Naive B cell (primary cell): Measurements from ENCODE around the gene FAM13C. TPM values are rescaled to one million over a fixed set of nuclear protein-coding genes. Genes with fewer than 3 reads are reported as not detected.
"Not testable (repeated sequence)": the region's sequence is repeated elsewhere in the genome, so short reads cannot be mapped to it uniquely, and the experiment has no call there.

Experiments used
- ATAC-seq, 2 donors: fragments of 150-1000 bp; cut with Tn5 transposase; 2 replicates each; pipeline ENCODE4 v1.10.0; 2021; ENCODE audit warnings: low read depth in 2 of 2, mild to moderate bottlenecking in 2 of 2, moderate library complexity in 2 of 2
- DNase-seq: peaks from one replicate; pipeline ENCODE4 v3.0.0; 2022
- H3K27ac Mint-ChIP-seq, 6 donors: one replicate each; pipeline ENCODE4 v1.8.0; 2020 to 2022; ENCODE audit warnings: mild to moderate bottlenecking in 6 of 6, mixed read lengths in 6 of 6, moderate library complexity in 5 of 6, inconsistent platforms in 2 of 6
- H3K27me3 Mint-ChIP-seq, 3 donors: one replicate each; pipeline ENCODE4 v1.8.0; 2021 to 2022; ENCODE audit warnings: mixed read lengths in 3 of 3, mild to moderate bottlenecking in 1 of 3
- H3K36me3 Mint-ChIP-seq, 2 donors: one replicate each; pipeline ENCODE4 v1.8.0; 2020 to 2022; ENCODE audit warnings: mixed read lengths in 2 of 2, inconsistent platforms in 1 of 2, mild to moderate bottlenecking in 1 of 2
- H3K4me1 Mint-ChIP-seq, 3 donors: one replicate each; pipeline ENCODE4 v1.8.0; 2020 to 2022; ENCODE audit warnings: mixed read lengths in 3 of 3, inconsistent platforms in 1 of 3, mild to moderate bottlenecking in 1 of 3, moderate library complexity in 1 of 3
- H3K4me3 Mint-ChIP-seq, 8 donors: one replicate each; pipeline ENCODE4 v1.8.0; 2020 to 2022; ENCODE audit warnings: mild to moderate bottlenecking in 8 of 8, mixed read lengths in 8 of 8, moderate library complexity in 8 of 8, inconsistent platforms in 2 of 8
- H3K9me3 Mint-ChIP-seq, 7 donors: one replicate each; pipeline ENCODE4 v1.8.0; 2020 to 2022; ENCODE audit warnings: mixed read lengths in 7 of 7, mild to moderate bottlenecking in 5 of 7, inconsistent platforms in 2 of 7, moderate library complexity in 1 of 7
- polyA plus RNA-seq, 6 donors: library from polyadenylated mRNA; unstranded; fragments of 300-500 nt; fragmentation: Illumina TruSeq; gene quantifications; one replicate each; pipeline ENCODE4 v1.2.3, GENCODE V29; 2021; ENCODE audit warnings: low read depth in 6 of 6

Gene FAM13C
- not detected for polyA plus RNA-seq

GRCh38 chr10:59362144-59362958, at the start of gene FAM13C:
Gene FAM13C (minus strand): TSS chr10:59362549. CDS start chr10:59362460, 89 bp downstream.
- Mint-ChIP-seq H3K9me3 (no peaks in the 10 kb centered on the region), H3K4me3 (peak within 1 kb of the TSS in 5 of 8 donors; percentile 15 to 77 (median 47)), H3K36me3 (no peaks in the 10 kb centered on the region), H3K27me3 (peaks cover 35 to 38% (median 36%) of the 10 kb centered on the region in 3 donors), H3K27ac (no peak within 1 kb of the TSS), H3K4me1 (peaks cover 0 to 12% (median 3%) of the 10 kb centered on the region in 3 donors)
- ATAC-seq (peak in 1 of 2 donors; percentile 16), DNase-seq (no peak)

DNA sequence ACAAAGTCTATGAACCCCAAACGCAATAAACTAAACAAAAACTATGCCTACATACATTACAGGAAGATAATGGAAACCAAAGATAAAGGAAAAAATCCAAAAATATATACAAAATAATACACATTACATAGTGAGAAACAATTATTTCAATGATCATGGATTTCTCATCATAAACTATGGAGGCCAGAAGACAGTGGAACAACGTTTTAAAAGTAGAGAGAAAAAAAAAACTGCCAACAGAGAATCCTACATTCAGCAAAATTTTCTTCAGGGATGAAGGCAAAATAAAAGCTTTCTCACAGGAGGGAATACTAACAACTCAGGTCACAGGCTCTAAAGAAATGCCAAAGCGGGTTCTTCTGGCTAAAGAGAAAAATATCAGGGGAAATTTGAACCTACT, 42.9 kb upstream of the FAM13C start:
- Mint-ChIP-seq H3K9me3 (peaks cover 2 to 26% (median 9%) of the 10 kb centered on the region in 7 donors), H3K4me3 (no peak overlapping the region)

DNA sequence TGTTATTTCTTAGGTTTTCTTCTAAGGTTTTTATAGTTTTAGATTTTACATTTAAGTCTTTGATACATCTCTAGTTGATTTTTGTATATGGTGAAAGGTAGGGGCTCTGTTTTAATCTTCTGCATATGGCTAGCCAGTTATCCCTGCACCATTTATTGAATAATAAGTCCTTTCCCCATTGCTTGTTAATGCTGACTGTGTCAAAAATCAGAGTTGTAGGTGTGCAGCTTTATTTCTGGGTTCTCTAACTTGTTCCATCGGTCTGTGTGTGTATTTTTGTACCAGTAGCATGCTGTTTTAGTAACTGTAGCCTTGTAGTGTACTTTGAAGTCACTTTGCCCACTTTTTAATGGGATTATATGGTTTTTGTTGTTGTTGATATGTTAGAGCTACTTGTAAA, 37.9 kb upstream of the FAM13C start:
- H3K4me1 Mint-ChIP-seq: no peaks in the 10 kb centered on the region
- no peak for ATAC-seq
- no peak overlapping the region for H3K4me3 Mint-ChIP-seq
- no peak for DNase-seq
- no peaks in the 10 kb centered on the region for H3K36me3 Mint-ChIP-seq
- H3K27me3 Mint-ChIP-seq: no peaks in the 10 kb centered on the region
- H3K9me3 Mint-ChIP-seq: peaks cover 4 to 17% (median 9%) of the 10 kb centered on the region in 7 donors
- H3K27ac Mint-ChIP-seq: no peak overlapping the region

More for the DNA sequence above, 42.9 kb upstream of the FAM13C start:
- no peaks in the 10 kb centered on the region for H3K36me3 Mint-ChIP-seq
- H3K27ac Mint-ChIP-seq: no peak overlapping the region
- no peaks in the 10 kb centered on the region for H3K27me3 Mint-ChIP-seq
- ATAC-seq (no peak), DNase-seq (no peak)
- no peaks in the 10 kb centered on the region for H3K4me1 Mint-ChIP-seq

- H3K4me1 Mint-ChIP-seq, H3K36me3 Mint-ChIP-seq, H3K27me3 Mint-ChIP-seq, ATAC-seq, H3K27ac Mint-ChIP-seq, H3K4me3 Mint-ChIP-seq, DNase-seq: not testable (repeated sequence)
- H3K9me3 Mint-ChIP-seq: peaks cover 4 to 12% (median 8%) of the 10 kb centered on the region in 7 donors
Observed at GRCh38 chr10:59399329-59399728, 37.0 kb upstream of the FAM13C start.

DNA sequence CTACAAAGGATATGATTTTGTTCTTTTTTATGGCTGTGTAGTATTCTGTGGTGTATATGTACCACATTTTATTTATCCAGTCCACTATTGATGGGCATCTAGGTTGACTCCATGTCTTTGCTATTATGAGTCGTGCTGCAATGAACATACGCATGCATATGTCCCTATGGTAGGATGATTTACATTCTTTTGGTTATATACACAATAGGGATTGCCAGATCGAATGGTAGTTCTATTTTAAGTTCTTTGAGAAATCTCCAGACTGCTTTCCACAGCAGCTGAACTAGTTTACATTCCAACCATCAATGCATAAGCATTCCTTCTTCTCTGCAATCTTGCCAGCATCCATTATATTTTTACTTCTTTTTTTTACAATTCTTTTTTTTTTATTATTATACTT, 35.6 kb upstream of the FAM13C start:
- ATAC-seq (no peak), DNase-seq (no peak)
- H3K36me3 Mint-ChIP-seq: no peaks in the 10 kb centered on the region
- no peak overlapping the region for H3K4me3 Mint-ChIP-seq
- H3K9me3 Mint-ChIP-seq: peaks cover 4 to 12% (median 8%) of the 10 kb centered on the region in 7 donors
- H3K27me3 Mint-ChIP-seq: no peaks in the 10 kb centered on the region
- no peak overlapping the region for H3K27ac Mint-ChIP-seq
- no peaks in the 10 kb centered on the region for H3K4me1 Mint-ChIP-seq

DNA sequence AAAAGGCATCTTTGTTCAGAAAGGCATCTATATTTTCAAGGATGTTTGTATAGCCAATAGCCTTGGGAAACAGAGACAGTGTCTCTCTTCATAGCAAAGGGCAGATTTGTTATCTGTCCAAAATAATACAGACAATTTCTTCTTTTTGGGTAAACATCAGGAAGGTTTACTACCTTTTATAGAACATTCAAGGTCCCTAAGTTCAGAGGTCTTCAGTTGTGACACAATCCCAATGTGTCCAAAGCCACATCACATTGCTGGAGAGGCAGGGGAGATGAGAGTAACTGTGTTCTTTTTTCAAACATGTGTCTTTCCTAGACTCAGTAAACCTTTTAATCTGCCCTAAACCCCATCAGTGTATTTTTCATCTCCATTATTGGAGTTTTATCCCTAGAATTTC, 33.6 kb upstream of the FAM13C start:
- peaks cover 2 to 12% (median 7%) of the 10 kb centered on the region in 7 donors for H3K9me3 Mint-ChIP-seq
- ATAC-seq (no peak), DNase-seq (no peak)
- H3K27me3 Mint-ChIP-seq: no peaks in the 10 kb centered on the region
- H3K27ac Mint-ChIP-seq: no peak overlapping the region
- no peak overlapping the region for H3K4me3 Mint-ChIP-seq
- H3K4me1 Mint-ChIP-seq: no peaks in the 10 kb centered on the region
- H3K36me3 Mint-ChIP-seq: no peaks in the 10 kb centered on the region

GRCh38 chr10:59393349-59393748, 31.0 kb upstream of the FAM13C start:
- H3K36me3 Mint-ChIP-seq: no peaks in the 10 kb centered on the region
- ATAC-seq (no peak), DNase-seq (no peak)
- H3K9me3 Mint-ChIP-seq: peaks cover 0 to 5% (median 2%) of the 10 kb centered on the region in 7 donors
- H3K27me3 Mint-ChIP-seq: no peaks in the 10 kb centered on the region
- no peak overlapping the region for H3K4me3 Mint-ChIP-seq
- no peak overlapping the region for H3K27ac Mint-ChIP-seq
- no peaks in the 10 kb centered on the region for H3K4me1 Mint-ChIP-seq

DNA sequence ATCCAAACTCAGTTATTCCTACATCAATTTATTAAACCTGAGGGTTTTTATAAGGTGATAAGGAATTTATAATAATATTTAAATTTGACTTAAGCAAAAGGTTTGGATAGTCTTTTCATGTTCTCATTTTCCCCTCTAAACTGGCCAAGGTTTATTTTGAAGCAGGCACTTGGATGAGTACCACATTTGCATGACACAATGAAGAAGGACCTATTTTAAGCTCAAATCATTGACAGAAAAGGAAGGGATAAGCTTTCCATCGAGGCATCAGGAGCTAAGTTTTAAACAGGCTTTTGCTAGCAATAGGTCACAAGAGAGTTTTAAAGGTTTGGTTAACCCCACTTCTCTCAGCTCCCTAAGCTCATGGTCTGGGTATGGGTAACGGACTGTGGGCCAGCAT, 28.7 kb upstream of the FAM13C start:
- no peaks in the 10 kb centered on the region for H3K9me3 Mint-ChIP-seq
- H3K4me1 Mint-ChIP-seq: no peaks in the 10 kb centered on the region
- H3K27ac Mint-ChIP-seq: no peak overlapping the region
- H3K4me3 Mint-ChIP-seq: no peak overlapping the region
- no peaks in the 10 kb centered on the region for H3K27me3 Mint-ChIP-seq
- ATAC-seq (no peak), DNase-seq (no peak)
- no peaks in the 10 kb centered on the region for H3K36me3 Mint-ChIP-seq

- ATAC-seq (no peak), DNase-seq (no peak)
- H3K27ac Mint-ChIP-seq: no peak overlapping the region
- H3K4me3 Mint-ChIP-seq: no peak overlapping the region
- H3K27me3 Mint-ChIP-seq: peaks cover 0 to 4% (median 0%) of the 10 kb centered on the region in 3 donors
- no peaks in the 10 kb centered on the region for H3K36me3 Mint-ChIP-seq
- peaks cover 0 to 5% (median 0%) of the 10 kb centered on the region in 7 donors for H3K9me3 Mint-ChIP-seq
- no peaks in the 10 kb centered on the region for H3K4me1 Mint-ChIP-seq
Observed at GRCh38 chr10:59388671-59388976, 26.3 kb upstream of the FAM13C start.

DNA sequence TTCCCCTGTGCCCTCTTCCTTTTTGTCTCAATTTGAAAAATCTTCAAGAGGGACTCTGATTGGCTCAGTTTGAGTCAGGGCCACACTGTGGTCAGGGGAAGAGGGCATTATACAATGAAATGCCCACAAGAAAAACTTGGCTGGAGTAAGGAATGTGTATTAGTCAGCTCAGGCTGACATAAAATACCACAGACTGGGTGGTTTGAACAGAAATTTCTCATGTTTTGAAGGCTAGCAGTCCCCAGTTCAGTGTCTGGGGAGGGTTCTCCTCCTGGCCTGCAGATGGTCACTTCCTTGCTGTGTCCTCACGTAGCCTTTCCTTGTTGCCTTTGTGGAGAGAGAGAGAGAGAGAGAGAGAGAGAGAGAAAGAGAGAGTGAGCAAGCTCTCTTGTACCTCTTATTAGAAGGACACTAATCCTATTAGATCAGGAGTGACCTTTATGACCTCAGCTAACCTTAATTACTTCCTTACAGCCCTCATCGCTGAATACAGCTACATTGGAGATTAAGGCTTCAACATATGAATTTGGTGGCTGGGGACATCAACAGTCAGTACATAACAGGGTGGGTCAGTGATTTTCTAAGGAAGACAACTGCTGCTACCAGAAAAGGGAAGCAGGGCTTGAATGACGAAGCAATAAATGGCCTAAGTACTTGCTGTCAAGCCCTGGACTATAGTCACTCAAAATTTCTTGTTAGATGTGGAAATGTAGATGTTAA, 25.8 kb upstream of the FAM13C start:
- H3K27me3 Mint-ChIP-seq: peaks cover 0 to 4% (median 0%) of the 10 kb centered on the region in 3 donors
- no peak for DNase-seq
- H3K27ac Mint-ChIP-seq: no peak overlapping the region
- no peaks in the 10 kb centered on the region for H3K36me3 Mint-ChIP-seq
- H3K4me1 Mint-ChIP-seq: no peaks in the 10 kb centered on the region
- H3K4me3 Mint-ChIP-seq: no peak overlapping the region
- H3K9me3 Mint-ChIP-seq: peaks cover 0 to 5% (median 0%) of the 10 kb centered on the region in 7 donors
- ATAC-seq: no peak

GRCh38 chr10:59384761-59385160, 22.4 kb upstream of the FAM13C start:
- Mint-ChIP-seq H3K27me3 (peaks cover 0 to 4% (median 0%) of the 10 kb centered on the region in 3 donors), H3K4me1 (no peaks in the 10 kb centered on the region), H3K36me3 (no peaks in the 10 kb centered on the region), H3K4me3 (no peak overlapping the region), H3K9me3 (peaks cover 0 to 5% (median 0%) of the 10 kb centered on the region in 7 donors), H3K27ac (no peak overlapping the region)
- ATAC-seq (no peak), DNase-seq (no peak)

GRCh38 chr10:59383908-59384307, 21.6 kb upstream of the FAM13C start:
- H3K9me3 Mint-ChIP-seq: peaks cover 0 to 5% (median 0%) of the 10 kb centered on the region in 7 donors

DNA sequence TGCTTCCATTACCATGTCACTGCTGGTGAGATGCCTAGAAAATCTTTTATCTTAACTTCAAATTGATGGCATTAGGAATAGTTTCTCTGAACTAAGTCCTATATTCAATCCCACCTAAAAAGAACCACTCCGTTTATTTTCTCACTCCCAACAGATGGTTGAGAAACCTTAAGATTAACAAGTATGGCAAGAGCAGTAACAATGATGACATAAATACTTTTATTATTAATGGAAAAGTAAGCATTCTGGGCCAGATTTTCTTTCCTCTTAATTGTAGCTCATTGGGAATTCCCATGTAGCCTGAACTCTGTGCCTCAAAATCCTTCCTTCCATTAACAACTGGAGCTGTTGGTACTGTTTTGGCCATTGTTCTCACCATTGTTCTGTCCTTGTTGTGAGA, 21.1 kb upstream of the FAM13C start:
- Mint-ChIP-seq H3K9me3 (peaks cover 0 to 5% (median 0%) of the 10 kb centered on the region in 7 donors), H3K4me3 (no peak overlapping the region), H3K27me3 (peaks cover 0 to 4% (median 0%) of the 10 kb centered on the region in 3 donors), H3K4me1 (no peaks in the 10 kb centered on the region), H3K27ac (no peak overlapping the region), H3K36me3 (no peaks in the 10 kb centered on the region)
- ATAC-seq (no peak), DNase-seq (no peak)

More at GRCh38 chr10:59383908-59384307, 21.6 kb upstream of the FAM13C start:
- ATAC-seq: no peak
- no peak for DNase-seq
- Mint-ChIP-seq H3K4me1 (no peaks in the 10 kb centered on the region), H3K36me3 (no peaks in the 10 kb centered on the region), H3K27ac (no peak overlapping the region), H3K27me3 (peaks cover 0 to 4% (median 0%) of the 10 kb centered on the region in 3 donors), H3K4me3 (no peak overlapping the region)

- no peaks in the 10 kb centered on the region for H3K36me3 Mint-ChIP-seq
- peaks cover 0 to 4% (median 0%) of the 10 kb centered on the region in 3 donors for H3K27me3 Mint-ChIP-seq
- no peak overlapping the region for H3K27ac Mint-ChIP-seq
- H3K9me3 Mint-ChIP-seq: peaks cover 0 to 5% (median 0%) of the 10 kb centered on the region in 7 donors
- DNase-seq (no peak), ATAC-seq (no peak)
- no peak overlapping the region for H3K4me3 Mint-ChIP-seq
- H3K4me1 Mint-ChIP-seq: no peaks in the 10 kb centered on the region
Observed at GRCh38 chr10:59382831-59383295, 20.5 kb upstream of the FAM13C start.
